H9 (cell line): ENCODE results near the gene DAND5. TPM values are rescaled to one million over a fixed set of nuclear protein-coding genes. Genes with fewer than 3 reads are reported as not detected.

Experiments used
- DNase-seq: peaks from one replicate; pipeline ENCODE4 v3.0.0-alpha.2; 2017
- H2AFZ ChIP-seq: one replicate; pipeline ENCODE4 v1.6.1; 2013; ENCODE audit warnings: mild to moderate bottlenecking, low read length, control low read depth, moderate library complexity
- H2AK5ac ChIP-seq: 2 replicates; pipeline ENCODE4 v1.6.1; 2013; ENCODE audit warnings: low read length, control low read depth, mixed read lengths; ENCODE audit not compliant: insufficient read length
- H2BK120ac ChIP-seq: one replicate; pipeline ENCODE4 v1.6.1; 2013; ENCODE audit warnings: low read depth, mild to moderate bottlenecking, low read length, control low read depth, inconsistent platforms; ENCODE audit not compliant: poor library complexity, severe bottlenecking
- H2BK12ac ChIP-seq: 2 replicates; pipeline ENCODE4 v1.6.1; 2013; ENCODE audit warnings: low read length, control low read depth, mixed read lengths, low read depth; ENCODE audit not compliant: insufficient read length
- H2BK15ac ChIP-seq: 2 replicates; pipeline ENCODE4 v1.6.1; 2013; ENCODE audit warnings: low read depth, low read length, control low read depth
- H2BK20ac ChIP-seq: one replicate; pipeline ENCODE4 v1.6.1; 2013; ENCODE audit warnings: low read depth, mild to moderate bottlenecking, low read length, control low read depth, inconsistent platforms; ENCODE audit not compliant: poor library complexity, severe bottlenecking
- H2BK5ac ChIP-seq: 2 replicates; pipeline ENCODE4 v1.6.1; 2013; ENCODE audit warnings: low read length, control low read depth, mixed read lengths; ENCODE audit not compliant: insufficient read length
- H3K14ac ChIP-seq: 2 replicates; pipeline ENCODE4 v1.6.1; 2013; ENCODE audit warnings: low read length, control low read depth; ENCODE audit not compliant: insufficient read depth
- H3K18ac ChIP-seq: 2 replicates; pipeline ENCODE4 v1.6.1; 2013; ENCODE audit warnings: low read depth, mild to moderate bottlenecking, mixed read lengths, low read length, control low read depth; ENCODE audit not compliant: insufficient read length
- H3K23ac ChIP-seq: 2 replicates; pipeline ENCODE4 v1.6.1; 2013; ENCODE audit warnings: low read length, control low read depth, mixed read lengths, low read depth; ENCODE audit not compliant: insufficient read length
- H3K23me2 ChIP-seq: 2 replicates; pipeline ENCODE4 v1.6.1; 2013; ENCODE audit warnings: low read depth, mild to moderate bottlenecking, mixed read lengths, low read length, control low read depth; ENCODE audit not compliant: insufficient read length, poor library complexity, severe bottlenecking
- H3K27ac ChIP-seq: 2 replicates; pipeline ENCODE4 v1.5.1; 2013; ENCODE audit warnings: low read length, control low read depth, mixed read lengths, low read depth; ENCODE audit not compliant: insufficient read length
- H3K27me3 ChIP-seq: 2 replicates; pipeline ENCODE4 v1.6.1; 2013; ENCODE audit warnings: low read length, control low read depth, inconsistent platforms; ENCODE audit not compliant: insufficient read depth
- H3K4ac ChIP-seq: 2 replicates; pipeline ENCODE4 v1.6.1; 2013; ENCODE audit warnings: low read depth, mild to moderate bottlenecking, control low read depth, inconsistent platforms, low read length, moderate library complexity
- H3K4me1 ChIP-seq: 2 replicates; pipeline ENCODE4 v1.6.1; 2013; ENCODE audit warnings: low read length, control low read depth, inconsistent platforms; ENCODE audit not compliant: insufficient read depth
- H3K4me2 ChIP-seq: 2 replicates; pipeline ENCODE4 v1.6.1; 2013; ENCODE audit warnings: low read length, control low read depth, mixed read lengths; ENCODE audit not compliant: insufficient read length, insufficient read depth
- H3K56ac ChIP-seq: 2 replicates; pipeline ENCODE4 v1.6.1; 2013; ENCODE audit warnings: low read depth, mild to moderate bottlenecking, mixed read lengths, low read length, control low read depth; ENCODE audit not compliant: insufficient read length
- H3K79me1 ChIP-seq: 2 replicates; pipeline ENCODE4 v1.6.1; 2013; ENCODE audit warnings: low read depth, mild to moderate bottlenecking, moderate library complexity, low read length, control low read depth, inconsistent platforms; ENCODE audit not compliant: insufficient read depth, poor library complexity, severe bottlenecking
- H3K79me2 ChIP-seq: 2 replicates; pipeline ENCODE4 v1.6.1; 2013; ENCODE audit warnings: low read length, control low read depth, inconsistent platforms; ENCODE audit not compliant: insufficient read depth
- H3K9ac ChIP-seq: 2 replicates; pipeline ENCODE4 v1.6.1; 2013; ENCODE audit warnings: low read length, control low read depth, mixed read lengths; ENCODE audit not compliant: insufficient read length; ENCODE audit errors: extremely low read depth
- H3K9me3 ChIP-seq: one replicate; pipeline ENCODE4 v1.6.1; 2013; ENCODE audit warnings: low read depth, low read length, inconsistent platforms; ENCODE audit not compliant: control insufficient read depth
- H3T11ph ChIP-seq: one replicate; pipeline ENCODE4 v1.6.1; 2013; ENCODE audit warnings: mild to moderate bottlenecking, low read length, control low read depth, inconsistent platforms
- H4K20me1 ChIP-seq: one replicate; pipeline ENCODE4 v1.6.1; 2013; ENCODE audit not compliant: control insufficient read depth, insufficient read length, insufficient read depth
- H4K5ac ChIP-seq: 2 replicates; pipeline ENCODE4 v1.6.1; 2013; ENCODE audit warnings: low read depth, mild to moderate bottlenecking, mixed read lengths, low read length, control low read depth; ENCODE audit not compliant: insufficient read length
- H4K8ac ChIP-seq: replicated peaks from 2 replicates; pipeline ENCODE4 v1.6.1; 2013; ENCODE audit warnings: low read length, control low read depth, mixed read lengths, low read depth; ENCODE audit not compliant: insufficient read length
- H4K91ac ChIP-seq: 2 replicates; pipeline ENCODE4 v1.6.1; 2013; ENCODE audit warnings: low read depth, mild to moderate bottlenecking, moderate library complexity, mixed read lengths, low read length, control low read depth; ENCODE audit not compliant: insufficient read length
- H3K27ac Mint-ChIP-seq, 3 experiments: 2 replicates in 2 of 3; 3 replicates in 1 of 3; pipeline ENCODE4 v1.8.0; 2020 to 2021; ENCODE audit warnings: mixed read lengths in 3 of 3, mild to moderate bottlenecking in 1 of 3, moderate library complexity in 1 of 3
- H3K27me3 Mint-ChIP-seq: 2 replicates; pipeline ENCODE4 v1.8.0; 2021; ENCODE audit warnings: low read depth, mild to moderate bottlenecking, moderate library complexity, mixed read lengths
- H3K36me3 Mint-ChIP-seq, 3 experiments: 2 replicates in 2 of 3; 3 replicates in 1 of 3; pipeline ENCODE4 v1.8.0; 2020 to 2021; ENCODE audit warnings: low read depth in 3 of 3, mixed read lengths in 3 of 3; ENCODE audit not compliant: insufficient read depth in 1 of 3
- H3K4me1 Mint-ChIP-seq, 2 experiments: 2 replicates each; pipeline ENCODE4 v1.8.0; 2020; ENCODE audit warnings: mixed read lengths in 2 of 2
- H3K4me3 Mint-ChIP-seq, 2 experiments: 2 replicates in 1 of 2; 3 replicates in 1 of 2; pipeline ENCODE4 v1.8.0; 2020 to 2021; ENCODE audit warnings: mild to moderate bottlenecking in 2 of 2, mixed read lengths in 2 of 2, moderate library complexity in 1 of 2
- H3K9me3 Mint-ChIP-seq, 2 experiments: 2 replicates in 1 of 2; 3 replicates in 1 of 2; pipeline ENCODE4 v1.8.0; 2020; ENCODE audit warnings: mild to moderate bottlenecking in 2 of 2, mixed read lengths in 2 of 2, moderate library complexity in 1 of 2
- WGBS: extraction: QIAGEN DNeasy Blood & Tissue Kit; methylation state at CpG from one replicate; pipeline ENCODE4 v1.1.7; 2013; ENCODE audit warnings: missing lambda C conversion rate, low lambda C conversion rate, mixed read lengths; ENCODE audit not compliant: insufficient read length; ENCODE audit errors: extremely low coverage; 5-methylcytosine and 5-hydroxymethylcytosine counted together
- total RNA-seq: library from RNA; stranded (reverse); gene quantifications from 2 replicates; pipeline ENCODE4 v1.2.1, GENCODE V29; 2021
- TF ChIP-seq, protein P1 (sequence below): fragments of 200-600 bp; sonication (generic); conservative IDR thresholded peaks from 3 replicates; pipeline ENCODE4 v1.8.0; 2021; ENCODE audit warnings: antibody characterized with exemption, mild to moderate bottlenecking

The DAND5 gene
- total RNA-seq, 1 experiment from 2014 or later, result 0.11 TPM

DNA sequence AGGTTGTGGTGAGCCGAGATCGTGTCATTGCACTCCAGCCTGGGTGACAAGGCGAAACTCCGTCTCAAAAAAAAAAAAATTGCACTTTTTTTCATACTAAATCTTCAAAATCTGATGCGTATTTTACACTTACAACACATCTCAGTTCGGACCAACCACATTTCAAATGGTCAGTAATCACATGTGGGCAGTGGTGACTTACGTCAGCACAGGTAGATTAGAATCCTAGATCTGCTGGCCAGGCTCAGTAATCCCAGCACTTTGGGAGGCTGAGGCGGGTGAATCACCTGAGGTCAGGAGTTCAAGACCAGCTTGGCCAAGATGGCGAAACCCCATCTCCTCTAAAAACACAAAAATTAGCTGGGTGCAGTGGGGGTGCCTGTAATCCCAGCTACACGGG, 34.3 kb upstream of the DAND5 start:
- Histone ChIP-seq H3K4me1 (no peaks in the 10 kb centered on the region; the same call in 1 of the 2 replicates), H3K79me1 (peaks cover 9% of the 10 kb centered on the region), H4K20me1 (no peaks in the 10 kb centered on the region), H3K9ac (no peak overlapping the region), H3K23ac (no peak overlapping the region), H3K4me2 (no peak overlapping the region), H3K18ac (no peak overlapping the region), H2BK5ac (no peak overlapping the region), H2BK120ac (no peak overlapping the region), H4K5ac (no peak overlapping the region), H4K91ac (no peak overlapping the region), H2BK12ac (no peak overlapping the region), H3K79me2 (peaks cover 16% of the 10 kb centered on the region; the same call in 1 of the 2 replicates), H3K27me3 (no peaks in the 10 kb centered on the region), H3K23me2 (peaks cover 11% of the 10 kb centered on the region), H3K56ac (no peak overlapping the region), H2BK20ac (no peak overlapping the region), H3K9me3 (no peaks in the 10 kb centered on the region), H3K27ac (no peak overlapping the region), H2BK15ac (no peak overlapping the region), H2AK5ac (no peak overlapping the region), H3T11ph (no peak overlapping the region), H4K8ac (no peak overlapping the region), H3K14ac (no peak overlapping the region), H2AFZ (no peak overlapping the region), H3K4ac (no peak overlapping the region)
- no peak overlapping the region for H3K27ac Mint-ChIP-seq
- no peaks in the 10 kb centered on the region; a peak in 1 of 5 replicates for H3K9me3 Mint-ChIP-seq
- WGBS, result no CpG with 5 or more reads among the region's 10 CpGs
- H3K4me1 Mint-ChIP-seq, result peaks cover 25 to 41% of the 10 kb centered on the region in 2 experiments
- 0 out of 5 replicates have a peak overlapping the region, but pooled peaks of 1 of the 2 experiments have one; percentile 12 for H3K4me3 Mint-ChIP-seq
- TF ChIP-seq, protein P1, sequence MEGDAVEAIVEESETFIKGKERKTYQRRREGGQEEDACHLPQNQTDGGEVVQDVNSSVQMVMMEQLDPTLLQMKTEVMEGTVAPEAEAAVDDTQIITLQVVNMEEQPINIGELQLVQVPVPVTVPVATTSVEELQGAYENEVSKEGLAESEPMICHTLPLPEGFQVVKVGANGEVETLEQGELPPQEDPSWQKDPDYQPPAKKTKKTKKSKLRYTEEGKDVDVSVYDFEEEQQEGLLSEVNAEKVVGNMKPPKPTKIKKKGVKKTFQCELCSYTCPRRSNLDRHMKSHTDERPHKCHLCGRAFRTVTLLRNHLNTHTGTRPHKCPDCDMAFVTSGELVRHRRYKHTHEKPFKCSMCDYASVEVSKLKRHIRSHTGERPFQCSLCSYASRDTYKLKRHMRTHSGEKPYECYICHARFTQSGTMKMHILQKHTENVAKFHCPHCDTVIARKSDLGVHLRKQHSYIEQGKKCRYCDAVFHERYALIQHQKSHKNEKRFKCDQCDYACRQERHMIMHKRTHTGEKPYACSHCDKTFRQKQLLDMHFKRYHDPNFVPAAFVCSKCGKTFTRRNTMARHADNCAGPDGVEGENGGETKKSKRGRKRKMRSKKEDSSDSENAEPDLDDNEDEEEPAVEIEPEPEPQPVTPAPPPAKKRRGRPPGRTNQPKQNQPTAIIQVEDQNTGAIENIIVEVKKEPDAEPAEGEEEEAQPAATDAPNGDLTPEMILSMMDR, result no peak
- no peaks in the 10 kb centered on the region; the same call in 1 of the 2 replicates for H3K27me3 Mint-ChIP-seq
- DNase-seq, result no peak
- peaks cover 22 to 36% (median 25%) of the 10 kb centered on the region in 3 experiments for H3K36me3 Mint-ChIP-seq
